GM12878 (cell line): Measurements from ENCODE around the gene RRBP1. TPM values are rescaled to one million over a fixed set of nuclear protein-coding genes. Genes with fewer than 3 reads are reported as not detected.

Experiments
- ATAC-seq: fragments of 200-7000 bp; cut with Tn5 transposase; 3 replicates; pipeline ENCODE4 v1.9.1; 2020; ENCODE audit warnings: mild to moderate bottlenecking, moderate library complexity
- BruUV-seq: library from RNA; stranded (reverse); fragments of 400-500 nt; replicated peaks from 2 replicates; lab custom pipeline; 2021; lab: Mats Ljungman, UMichigan
- CTCF ChIA-PET: fragments of 300-600 bp; sonication (Branson Sonifier 250); formaldehyde crosslinking; extraction: SDS; loops from one replicate; lab custom pipeline; 2021; ENCODE audit warnings: inconsistent platforms; lab: Yijun Ruan, JAX
- POLR2A ChIA-PET: fragments of 350-600 bp; formaldehyde crosslinking; extraction: SDS; loops from one replicate; lab custom pipeline; 2021; ENCODE audit warnings: inconsistent platforms; lab: Charles Lee
- RAD21 ChIA-PET: fragments of 300-600 bp; sonication (Branson Sonifier 250); formaldehyde crosslinking; loops from one replicate; lab custom pipeline; 2023; ENCODE audit warnings: antibody characterized with exemption; ENCODE audit not compliant: unreplicated experiment; lab: Charles Lee
- SMC1A ChIA-PET: fragments of 300-600 bp; sonication (Branson Sonifier 250); formaldehyde crosslinking; loops from one replicate; lab custom pipeline; 2023; ENCODE audit not compliant: unreplicated experiment, uncharacterized antibody; lab: Charles Lee
- DNase-seq: peaks from one replicate; pipeline ENCODE4 v3.0.0-alpha.2; 2011; ENCODE audit warnings: low read depth, low spot score
- FAIRE-seq: peaks from 3 replicates; lab custom pipeline; 2011; peaks lifted over from hg19 to GRCh38; lab: Jason Lieb, UNC
- H2AFZ ChIP-seq: 2 replicates; pipeline ENCODE4 v1.6.0; 2011; ENCODE audit warnings: low read depth, low read length, control low read depth; ENCODE audit not compliant: control insufficient read depth
- H3K27ac ChIP-seq: 2 replicates; pipeline ENCODE4 v1.5.1; 2011; ENCODE audit warnings: control low read depth; ENCODE audit not compliant: control insufficient read depth, insufficient read depth
- H3K27me3 ChIP-seq, 2 experiments: replicated peaks in 1 of 2; 2 replicates each; pipeline versions ENCODE4 v1.6.0 to v1.6.1; 2011; ENCODE audit warnings: low read length in 1 of 2; ENCODE audit not compliant: control insufficient read depth in 2 of 2, insufficient read depth in 2 of 2
- H3K36me3 ChIP-seq, 2 experiments: 2 replicates each; pipeline ENCODE4 v1.5.1; 2011; ENCODE audit warnings: low read length in 1 of 2; ENCODE audit not compliant: control insufficient read depth in 2 of 2, insufficient read depth in 2 of 2
- H3K4me1 ChIP-seq: 2 replicates; pipeline ENCODE4 v1.6.1; 2011; ENCODE audit warnings: mild to moderate bottlenecking, low read length, moderate library complexity, mixed read lengths; ENCODE audit not compliant: control insufficient read depth, insufficient read depth
- H3K4me2 ChIP-seq: 2 replicates; pipeline ENCODE4 v1.6.0; 2011; ENCODE audit warnings: control low read depth; ENCODE audit not compliant: control insufficient read depth, insufficient read depth
- H3K4me3 ChIP-seq: fragments of 200-600 bp; sonication (generic); 2 replicates; pipeline ENCODE4 v1.5.1; 2016
- H3K79me2 ChIP-seq: 2 replicates; pipeline ENCODE4 v1.6.0; 2011; ENCODE audit warnings: low read length; ENCODE audit not compliant: control insufficient read depth, insufficient read depth
- H3K9ac ChIP-seq: 2 replicates; pipeline ENCODE4 v1.8.0; 2011; ENCODE audit warnings: low read length, control low read depth, mixed read lengths; ENCODE audit not compliant: control insufficient read depth, insufficient read depth
- H3K9me3 ChIP-seq: replicated peaks from 3 replicates; pipeline ENCODE4 v1.5.1; 2011; ENCODE audit warnings: mild to moderate bottlenecking, low read length; ENCODE audit not compliant: control insufficient read depth, insufficient read depth
- H4K20me1 ChIP-seq: 2 replicates; pipeline ENCODE4 v1.6.0; 2011; ENCODE audit not compliant: control insufficient read depth, insufficient read depth
- BHLHE40 ChIP-seq, 2 experiments: fragments of 450-650 bp in 1 of 2; IDR thresholded peaks; 2 replicates each; pipeline ENCODE4 v1.6.1; 2011 to 2017; ENCODE audit warnings: low read depth in 2 of 2, borderline replicate concordance in 1 of 2, improper control_type of control experiment in 1 of 2, low read length in 1 of 2, mild to moderate bottlenecking in 1 of 2
- CHD4 ChIP-seq: fragments of 200-600 bp; sonication (generic); IDR thresholded peaks from 2 replicates; pipeline ENCODE4 v1.6.1; 2016; ENCODE audit warnings: mild to moderate bottlenecking
- E2F8 ChIP-seq: fragments of 450-650 bp; IDR thresholded peaks from 2 replicates; pipeline ENCODE4 v1.6.1; 2018; ENCODE audit warnings: mild to moderate bottlenecking, low read depth, moderate library complexity; ENCODE audit not compliant: partially characterized antibody
- EP300 ChIP-seq, 2 experiments: fragments of 150-350 bp in 1 of 2; IDR thresholded peaks; 2 replicates each; pipeline ENCODE4 v1.6.1; 2011 to 2012; ENCODE audit warnings: low read depth in 2 of 2, low read length in 2 of 2, borderline replicate concordance in 1 of 2, improper control_type of control experiment in 1 of 2, inconsistent platforms in 1 of 2; ENCODE audit not compliant: control insufficient read depth in 1 of 2
- ETV6 ChIP-seq, 2 experiments: fragments of 450-650 bp in 1 of 2; IDR thresholded peaks in 1 of 2; conservative IDR thresholded peaks in 1 of 2; 2 replicates each; pipeline ENCODE4 v1.6.1; 2014; ENCODE audit warnings: antibody characterized with exemption in 1 of 2, borderline replicate concordance in 1 of 2, low read depth in 1 of 2, mild to moderate bottlenecking in 1 of 2, moderate library complexity in 1 of 2
- HDAC6 ChIP-seq: fragments of 200-600 bp; sonication (generic); IDR thresholded peaks from one replicate; pipeline ENCODE4 v1.8.0; 2017; ENCODE audit warnings: antibody characterized with exemption; ENCODE audit not compliant: unreplicated experiment
- IKZF2 ChIP-seq, 2 experiments: fragments of 450-650 bp; IDR thresholded peaks; 2 replicates each; pipeline ENCODE4 v1.6.1; 2017; ENCODE audit warnings: mild to moderate bottlenecking in 2 of 2, moderate library complexity in 2 of 2
- JUND ChIP-seq: IDR thresholded peaks from 2 replicates; pipeline ENCODE4 v1.6.1; 2012; ENCODE audit warnings: low read depth, mild to moderate bottlenecking, low read length, improper control_type of control experiment, moderate library complexity
- MEF2B ChIP-seq: fragments of 450-650 bp; IDR thresholded peaks from 2 replicates; pipeline ENCODE4 v1.6.1; 2018; ENCODE audit warnings: mild to moderate bottlenecking, moderate library complexity; ENCODE audit not compliant: partially characterized antibody, poor library complexity, severe bottlenecking
- NFIC ChIP-seq: IDR thresholded peaks from 2 replicates; pipeline ENCODE4 v1.6.1; 2012; ENCODE audit warnings: low read depth, mild to moderate bottlenecking, inconsistent platforms, low read length, moderate library complexity
- NFYB ChIP-seq: IDR thresholded peaks from 2 replicates; pipeline ENCODE4 v1.6.1; 2011; ENCODE audit warnings: low read depth, mild to moderate bottlenecking, low read length, improper control_type of control experiment, moderate library complexity; ENCODE audit not compliant: insufficient read depth
- POLR2AphosphoS2 ChIP-seq: IDR thresholded peaks from 2 replicates; pipeline ENCODE4 v1.6.1; 2011; ENCODE audit warnings: low read depth, mild to moderate bottlenecking, low read length, improper control_type of control experiment, moderate library complexity
- SREBF2 ChIP-seq: IDR thresholded peaks from 2 replicates; pipeline ENCODE4 v1.6.1; 2012; ENCODE audit warnings: mild to moderate bottlenecking, low read length
- WGBS: methylation state at CpG from one replicate; pipeline ENCODE4 v1.1.6; 2016; ENCODE audit warnings: low lambda C conversion rate; ENCODE audit not compliant: insufficient replicate concordance, insufficient coverage; ENCODE audit errors: missing lambda C conversion rate; 5-methylcytosine and 5-hydroxymethylcytosine counted together
- in situ Hi-C: fragments of 300-500 bp; cut with MboI; formaldehyde crosslinking; loops from 9 replicates; pipeline ENCODE4 v1.14.3; 2018; ENCODE audit warnings: mixed read lengths
- intact Hi-C: fragments of 100-400 bp; cut with micrococcal nuclease; formaldehyde crosslinking; loops from one replicate; pipeline ENCODE4 v1.14.2; 2022; ENCODE audit not compliant: unreplicated experiment
- polyA plus RNA-seq, 11 experiments: library from polyadenylated mRNA; depleted of rRNA in 4 of 11; unstranded in 6 of 11; stranded (reverse) in 5 of 11; fragments of >200 nt; fragmentation: Nextera tagmentation in 4 of 11; fragmentation: Illumina TruSeq in 1 of 11; extraction: Ambion mirVana in 4 of 11; extraction: Trizol in 1 of 11; gene quantifications; 1 replicate in 1 of 11; 2 replicates in 10 of 11; pipeline versions ENCODE4 v1.2.1 to v1.2.3, GENCODE V29; 2011 to 2016; ENCODE audit warnings: inconsistent platforms in 2 of 11, missing spikeins in 2 of 11, low read depth in 1 of 11
- total RNA-seq, 4 experiments: library from RNA; depleted of rRNA in 3 of 4; stranded (reverse); fragments of >200 nt in 3 of 4; fragmentation: Illumina TruSeq in 1 of 4; extraction: Trizol in 1 of 4; gene quantifications; 2 replicates each; pipeline versions ENCODE4 v1.2.1 to v1.2.3, GENCODE V29; 2013 to 2021
- TF ChIP-seq, protein P1 (sequence below): IDR thresholded peaks from 2 replicates; pipeline ENCODE4 v1.6.1; 2012; ENCODE audit warnings: mild to moderate bottlenecking, low read depth, low read length
- TF ChIP-seq, protein P2 (sequence below): fragments of 450-650 bp; IDR thresholded peaks from 2 replicates; pipeline ENCODE4 v1.6.1; 2014; ENCODE audit warnings: mild to moderate bottlenecking

RRBP1 gene
- total and polyA plus RNA-seq, 10 of the 15 experiments (the other 5 are each of a cell fraction or from before 2014, with no cell fraction given), result 1.2 to 57.4 (median 24.6) TPM

- H3K27ac ChIP-seq, result no peak overlapping the region
- in situ Hi-C loops, result no loop called here
- RAD21 ChIA-PET, result interaction anchor here (1.0 kb wide), 1 partner anchor 66 kb away, joined by 3 read pairs; no protein-coding TSS in a partner anchor
- 59% methylated on average over 2 of the region's 2 CpGs for WGBS
- CTCF ChIA-PET, result interaction anchor here (0.9 kb wide), 2 partner anchors 12 to 16 kb away, joined by 3 to 4 read pairs; no protein-coding TSS in a partner anchor
- H3K4me3 ChIP-seq, result no peak overlapping the region
- ATAC-seq (no peak), FAIRE-seq (no peak), DNase-seq (no peak)
- H3K9ac ChIP-seq, result no peak overlapping the region
- H3K4me2 ChIP-seq, result no peak overlapping the region
- H3K27me3 ChIP-seq, result no peaks in the 10 kb centered on the region
- H3K4me1 ChIP-seq, result no peaks in the 10 kb centered on the region
- H3K79me2 ChIP-seq, result no peaks in the 10 kb centered on the region
- H3K9me3 ChIP-seq, result no peaks in the 10 kb centered on the region
- SMC1A ChIA-PET, result interaction anchor here (0.9 kb wide), 1 partner anchor 333 kb away, joined by 3 read pairs; no protein-coding TSS in a partner anchor
- POLR2A ChIA-PET, result interaction anchor here (1.4 kb wide), 1 partner anchor 9 kb away, joined by 4 read pairs; no protein-coding TSS in a partner anchor
- no peak overlapping the region for H2AFZ ChIP-seq
- no peaks in the 10 kb centered on the region for H4K20me1 ChIP-seq
- intact Hi-C loops, result no loop called here
- no peak for TF ChIP-seq HDAC6
- no peak for TF ChIP-seq IKZF2 (IDR thresholded peaks at IDR 0.05)
- no peak for TF ChIP-seq JUND
- TF ChIP-seq E2F8, result no peak
- no peak for TF ChIP-seq NFIC
- no peak for TF ChIP-seq EP300 (IDR thresholded peaks at IDR 0.05; ENCODE audit: borderline replicate concordance in 1 of 2, control insufficient read depth in 1 of 2, low read depth in 2 of 2, low read length in 2 of 2)
- TF ChIP-seq MEF2B, result no peak
- no peak for TF ChIP-seq BHLHE40 (IDR thresholded peaks at IDR 0.05; ENCODE audit: borderline replicate concordance in 1 of 2, low read depth in 2 of 2, low read length in 1 of 2)
- no peak for TF ChIP-seq CHD4
- TF ChIP-seq, protein P1, sequence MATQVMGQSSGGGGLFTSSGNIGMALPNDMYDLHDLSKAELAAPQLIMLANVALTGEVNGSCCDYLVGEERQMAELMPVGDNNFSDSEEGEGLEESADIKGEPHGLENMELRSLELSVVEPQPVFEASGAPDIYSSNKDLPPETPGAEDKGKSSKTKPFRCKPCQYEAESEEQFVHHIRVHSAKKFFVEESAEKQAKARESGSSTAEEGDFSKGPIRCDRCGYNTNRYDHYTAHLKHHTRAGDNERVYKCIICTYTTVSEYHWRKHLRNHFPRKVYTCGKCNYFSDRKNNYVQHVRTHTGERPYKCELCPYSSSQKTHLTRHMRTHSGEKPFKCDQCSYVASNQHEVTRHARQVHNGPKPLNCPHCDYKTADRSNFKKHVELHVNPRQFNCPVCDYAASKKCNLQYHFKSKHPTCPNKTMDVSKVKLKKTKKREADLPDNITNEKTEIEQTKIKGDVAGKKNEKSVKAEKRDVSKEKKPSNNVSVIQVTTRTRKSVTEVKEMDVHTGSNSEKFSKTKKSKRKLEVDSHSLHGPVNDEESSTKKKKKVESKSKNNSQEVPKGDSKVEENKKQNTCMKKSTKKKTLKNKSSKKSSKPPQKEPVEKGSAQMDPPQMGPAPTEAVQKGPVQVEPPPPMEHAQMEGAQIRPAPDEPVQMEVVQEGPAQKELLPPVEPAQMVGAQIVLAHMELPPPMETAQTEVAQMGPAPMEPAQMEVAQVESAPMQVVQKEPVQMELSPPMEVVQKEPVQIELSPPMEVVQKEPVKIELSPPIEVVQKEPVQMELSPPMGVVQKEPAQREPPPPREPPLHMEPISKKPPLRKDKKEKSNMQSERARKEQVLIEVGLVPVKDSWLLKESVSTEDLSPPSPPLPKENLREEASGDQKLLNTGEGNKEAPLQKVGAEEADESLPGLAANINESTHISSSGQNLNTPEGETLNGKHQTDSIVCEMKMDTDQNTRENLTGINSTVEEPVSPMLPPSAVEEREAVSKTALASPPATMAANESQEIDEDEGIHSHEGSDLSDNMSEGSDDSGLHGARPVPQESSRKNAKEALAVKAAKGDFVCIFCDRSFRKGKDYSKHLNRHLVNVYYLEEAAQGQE, result no peak
- TF ChIP-seq, protein P2, sequence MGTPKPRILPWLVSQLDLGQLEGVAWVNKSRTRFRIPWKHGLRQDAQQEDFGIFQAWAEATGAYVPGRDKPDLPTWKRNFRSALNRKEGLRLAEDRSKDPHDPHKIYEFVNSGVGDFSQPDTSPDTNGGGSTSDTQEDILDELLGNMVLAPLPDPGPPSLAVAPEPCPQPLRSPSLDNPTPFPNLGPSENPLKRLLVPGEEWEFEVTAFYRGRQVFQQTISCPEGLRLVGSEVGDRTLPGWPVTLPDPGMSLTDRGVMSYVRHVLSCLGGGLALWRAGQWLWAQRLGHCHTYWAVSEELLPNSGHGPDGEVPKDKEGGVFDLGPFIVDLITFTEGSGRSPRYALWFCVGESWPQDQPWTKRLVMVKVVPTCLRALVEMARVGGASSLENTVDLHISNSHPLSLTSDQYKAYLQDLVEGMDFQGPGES, result no peak
- TF ChIP-seq ETV6 (conservative IDR thresholded peaks at IDR 0.05 in 1 of 2, IDR thresholded peaks at IDR 0.05 in 1 of 2; ENCODE audit: borderline replicate concordance in 1 of 2, low read depth in 1 of 2), result no peak
- no peak for TF ChIP-seq POLR2AphosphoS2
- TF ChIP-seq SREBF2, result no peak
- TF ChIP-seq NFYB, result no peak
- BruUV-seq, result no TSS peak
- peaks cover 0 to 5% of the 10 kb centered on the region in 2 experiments; a peak in 2 of 4 replicates for H3K36me3 ChIP-seq
These were observed 76.0 kb downstream of the RRBP1 start for GRCh38 chr20:17606001-17606400.
